Right forelimb (tissue), 1 donor: Measurements from ENCODE around the gene ADH5.
"Not testable (repeated sequence)": the region's sequence is repeated elsewhere in the genome, so short reads cannot be mapped to it uniquely, and the experiment has no call there.

ENCODE experiments used
- DNase-seq: peaks from one replicate; pipeline ENCODE4 v3.0.0-alpha.2; 2018

Gene ADH5

GRCh38 chr4:99088481-99089365, at the start of gene ADH5:
ADH5 (minus strand) TSS chr4:99088788; CDS start chr4:99088700, 88 bp downstream.
- DNase-seq: peak; percentile 95

GRCh38 chr4:99136329-99136728, 47.7 kb upstream of the ADH5 start:
- DNase-seq: no peak

- DNase-seq: no peak
Measured at GRCh38 chr4:99135541-99136162, 47.1 kb upstream of the ADH5 start.

- DNase-seq: no peak
Measured at GRCh38 chr4:99134586-99134985, 46.0 kb upstream of the ADH5 start.

- DNase-seq: no peak
Measured at GRCh38 chr4:99131378-99131777, 42.8 kb upstream of the ADH5 start.

- DNase-seq: no peak
Measured at GRCh38 chr4:99126376-99126775, 37.8 kb upstream of the ADH5 start.

- DNase-seq: no peak
Measured at GRCh38 chr4:99121008-99121407, 32.4 kb upstream of the ADH5 start.

GRCh38 chr4:99120501-99120900, 31.9 kb upstream of the ADH5 start:
- no peak for DNase-seq

GRCh38 chr4:99117876-99118693, 29.5 kb upstream of the ADH5 start:
- no peak for DNase-seq

- not testable (repeated sequence) for DNase-seq
Measured at GRCh38 chr4:99117122-99117841, 28.7 kb upstream of the ADH5 start.

GRCh38 chr4:99109286-99109685, 20.7 kb upstream of the ADH5 start:
- not testable (repeated sequence) for DNase-seq

GRCh38 chr4:99104153-99104552, 15.6 kb upstream of the ADH5 start:
- DNase-seq: no peak

- DNase-seq: no peak
Measured at GRCh38 chr4:99103166-99103565, 14.6 kb upstream of the ADH5 start.

- DNase-seq: no peak
Measured at GRCh38 chr4:99102634-99103033, 14.0 kb upstream of the ADH5 start.

- DNase-seq: no peak
Measured at GRCh38 chr4:99100876-99101275, 12.3 kb upstream of the ADH5 start.

GRCh38 chr4:99099814-99100213, 11.2 kb upstream of the ADH5 start:
- DNase-seq: not testable (repeated sequence)

GRCh38 chr4:99099311-99099710, 10.7 kb upstream of the ADH5 start:
- no peak for DNase-seq

- not testable (repeated sequence) for DNase-seq
Measured at GRCh38 chr4:99091841-99092240, 3.3 kb upstream of the ADH5 start.

- no peak for DNase-seq
Measured at GRCh38 chr4:99091216-99091575, 2.6 kb upstream of the ADH5 start.

- no peak for DNase-seq
Measured at GRCh38 chr4:99090481-99091215, 2.1 kb upstream of the ADH5 start.

- DNase-seq: no peak
Measured at GRCh38 chr4:99088023-99088449, 552 bp downstream of the ADH5 start.

GRCh38 chr4:99084595-99084994, 4.0 kb downstream of the ADH5 start:
- DNase-seq: no peak
